ENCODE data around the gene ADH1B. TPM values are rescaled to one million over a fixed set of nuclear protein-coding genes. Genes with fewer than 3 reads are reported as not detected.

The ADH1B gene
- total RNA-seq, 1 experiment from 2014 or later, result 1.0 TPM

DNA sequence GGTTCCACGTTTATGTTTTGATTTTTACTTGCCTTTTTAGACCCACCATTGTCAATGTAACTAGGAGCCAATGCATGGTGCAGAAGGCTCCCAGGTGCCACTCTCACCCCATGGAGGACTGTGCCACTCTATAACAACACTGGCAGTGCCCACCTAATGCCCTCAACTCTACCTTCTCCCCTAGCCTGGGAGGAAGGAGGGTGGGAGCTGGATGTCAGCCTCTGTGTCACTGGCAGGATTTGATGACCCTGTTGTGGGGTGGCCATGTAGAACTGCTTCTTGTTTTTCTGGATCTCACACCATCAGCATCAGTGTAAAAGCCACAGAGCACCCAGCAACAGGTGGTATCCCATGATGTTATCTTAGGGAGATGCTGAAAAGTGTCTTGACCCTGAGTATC, 13.7 kb upstream of the ADH1B start:
- POLR2A ChIA-PET, result no interaction called here
- H3K27me3 Mint-ChIP-seq (ENCODE audit: low read depth), result no peaks in the 10 kb centered on the region
- no peak overlapping the region for H3K4me3 Mint-ChIP-seq
- H3K36me3 Mint-ChIP-seq, result peaks cover 6% of the 10 kb centered on the region
- no peak for ATAC-seq
- CTCF ChIA-PET, result no interaction called here
- H3K4me1 Mint-ChIP-seq, result peaks cover 4% of the 10 kb centered on the region; the same call in 1 of the 2 replicates
- no peak for DNase-seq (ENCODE audit: low spot score)
- H3K9me3 Mint-ChIP-seq, result peaks cover 26% of the 10 kb centered on the region
- no peak overlapping the region for H3K27ac Mint-ChIP-seq
- TF ChIP-seq, protein P1, sequence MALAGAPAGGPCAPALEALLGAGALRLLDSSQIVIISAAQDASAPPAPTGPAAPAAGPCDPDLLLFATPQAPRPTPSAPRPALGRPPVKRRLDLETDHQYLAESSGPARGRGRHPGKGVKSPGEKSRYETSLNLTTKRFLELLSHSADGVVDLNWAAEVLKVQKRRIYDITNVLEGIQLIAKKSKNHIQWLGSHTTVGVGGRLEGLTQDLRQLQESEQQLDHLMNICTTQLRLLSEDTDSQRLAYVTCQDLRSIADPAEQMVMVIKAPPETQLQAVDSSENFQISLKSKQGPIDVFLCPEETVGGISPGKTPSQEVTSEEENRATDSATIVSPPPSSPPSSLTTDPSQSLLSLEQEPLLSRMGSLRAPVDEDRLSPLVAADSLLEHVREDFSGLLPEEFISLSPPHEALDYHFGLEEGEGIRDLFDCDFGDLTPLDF (CRISPR knock-in tag; IDR thresholded peaks at IDR 0.05), result no peak
- TF ChIP-seq TCF7 (CRISPR knock-in tag; IDR thresholded peaks at IDR 0.05; ENCODE audit: low read depth) (no peak), ARID4B (CRISPR knock-in tag; IDR thresholded peaks at IDR 0.05; ENCODE audit: borderline replicate concordance) (no peak), ZNF671 (CRISPR knock-in tag; IDR thresholded peaks at IDR 0.05) (no peak), ZNF317 (CRISPR knock-in tag; IDR thresholded peaks at IDR 0.05; ENCODE audit: borderline replicate concordance, low read depth) (no peak), FOXP4 (CRISPR knock-in tag; IDR thresholded peaks at IDR 0.05) (no peak), HMGXB4 (CRISPR knock-in tag; IDR thresholded peaks at IDR 0.05) (no peak), NFATC4 (CRISPR knock-in tag; IDR thresholded peaks at IDR 0.05) (no peak)

- Mint-ChIP-seq H3K36me3 (peaks cover 16% of the 10 kb centered on the region), H3K27ac (no peak overlapping the region), H3K4me1 (peaks cover 4% of the 10 kb centered on the region; the same call in 1 of the 2 replicates), H3K4me3 (no peak overlapping the region), H3K9me3 (peaks cover 60% of the 10 kb centered on the region), H3K27me3 (ENCODE audit: low read depth) (no peaks in the 10 kb centered on the region)
- CTCF ChIA-PET, result no interaction called here
- no peak for ATAC-seq
- POLR2A ChIA-PET, result no interaction called here
- no peak for DNase-seq (ENCODE audit: low spot score)
- TF ChIP-seq GTF2I (CRISPR knock-in tag; conservative IDR thresholded peaks at IDR 0.05), result no peak
- TF ChIP-seq NR1H2 (CRISPR knock-in tag; IDR thresholded peaks at IDR 0.05), result no peak
- no peak for TF ChIP-seq ZNF317 (CRISPR knock-in tag; IDR thresholded peaks at IDR 0.05; ENCODE audit: borderline replicate concordance, low read depth)
- TF ChIP-seq ATF2 (CRISPR knock-in tag; IDR thresholded peaks at IDR 0.05; ENCODE audit: borderline replicate concordance, low read depth), result no peak
- TF ChIP-seq ZBTB21 (CRISPR knock-in tag; IDR thresholded peaks at IDR 0.05; ENCODE audit: borderline replicate concordance), result no peak
- no peak for TF ChIP-seq E2F5 (CRISPR knock-in tag; IDR thresholded peaks at IDR 0.05)
- no peak for TF ChIP-seq ZNF671 (CRISPR knock-in tag; IDR thresholded peaks at IDR 0.05)
- no peak for TF ChIP-seq PRDM15 (CRISPR knock-in tag; IDR thresholded peaks at IDR 0.05)
- no peak for TF ChIP-seq HMGA2 (CRISPR knock-in tag; IDR thresholded peaks at IDR 0.05)
- TF ChIP-seq SP1 (CRISPR knock-in tag; conservative IDR thresholded peaks at IDR 0.05), result no peak
- TF ChIP-seq, protein P2, sequence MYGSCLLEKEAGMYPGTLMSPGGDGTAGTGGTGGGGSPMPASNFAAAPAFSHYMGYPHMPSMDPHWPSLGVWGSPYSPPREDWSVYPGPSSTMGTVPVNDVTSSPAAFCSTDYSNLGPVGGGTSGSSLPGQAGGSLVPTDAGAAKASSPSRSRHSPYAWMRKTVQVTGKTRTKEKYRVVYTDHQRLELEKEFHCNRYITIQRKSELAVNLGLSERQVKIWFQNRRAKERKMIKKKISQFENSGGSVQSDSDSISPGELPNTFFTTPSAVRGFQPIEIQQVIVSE (CRISPR knock-in tag; IDR thresholded peaks at IDR 0.05; ENCODE audit: borderline replicate concordance), result no peak
- no peak for TF ChIP-seq SMAD4 (CRISPR knock-in tag; IDR thresholded peaks at IDR 0.05)
- no peak for TF ChIP-seq ZNF423 (CRISPR knock-in tag; IDR thresholded peaks at IDR 0.05)
Observed at GRCh38 chr4:99330648-99331047, 9.4 kb upstream of the ADH1B start.

Data from WTC11 (cell line).